Measurements from ENCODE around the gene DBH. TPM values are rescaled to one million over a fixed set of nuclear protein-coding genes. Genes with fewer than 3 reads are reported as not detected.

Gene DBH
- total RNA-seq, 1 donor from 2014 or later, result not detected

- no peak overlapping the region for H3K4me3 ChIP-seq (ENCODE audit: low read depth, low read length)
- DNase-seq (ENCODE audit: low read depth), result no peak
- TF ChIP-seq CTCF (conservative IDR thresholded peaks at IDR 0.05; ENCODE audit: low read depth, low read length), result no peak
Observed at GRCh38 chr9:133608382-133608781, 27.8 kb upstream of the DBH start.

- no peak for TF ChIP-seq CTCF (conservative IDR thresholded peaks at IDR 0.05; ENCODE audit: low read depth, low read length)
Observed at GRCh38 chr9:133608889-133609288, 27.3 kb upstream of the DBH start.

GRCh38 chr9:133609311-133610098 lies 26.7 kb upstream of the DBH start, which contains the start of gene FAM163B:
TSS of gene FAM163B (minus strand) at chr9:133609389. CDS start at chr9:133580223, 29,166 bp downstream.
- no peak for DNase-seq (ENCODE audit: low read depth)
- no peak for TF ChIP-seq CTCF (conservative IDR thresholded peaks at IDR 0.05; ENCODE audit: low read depth, low read length)
- H3K4me3 ChIP-seq (ENCODE audit: low read depth, low read length), result no peak within 1 kb of the TSS

More at GRCh38 chr9:133608889-133609288, 27.3 kb upstream of the DBH start:
- no peak overlapping the region for H3K4me3 ChIP-seq (ENCODE audit: low read depth, low read length)
- DNase-seq (ENCODE audit: low read depth), result no peak

GRCh38 chr9:133610845-133611244 lies 25.3 kb upstream of the DBH start:
- no peak for DNase-seq (ENCODE audit: low read depth)
- TF ChIP-seq CTCF (conservative IDR thresholded peaks at IDR 0.05; ENCODE audit: low read depth, low read length), result no peak
- H3K4me3 ChIP-seq (ENCODE audit: low read depth, low read length), result no peak overlapping the region

- DNase-seq (ENCODE audit: low read depth), result no peak
- no peak for TF ChIP-seq CTCF (conservative IDR thresholded peaks at IDR 0.05; ENCODE audit: low read depth, low read length)
- no peak overlapping the region for H3K4me3 ChIP-seq (ENCODE audit: low read depth, low read length)
Observed at GRCh38 chr9:133612051-133612450, 24.1 kb upstream of the DBH start.

- DNase-seq (ENCODE audit: low read depth), result no peak
- no peak overlapping the region for H3K4me3 ChIP-seq (ENCODE audit: low read depth, low read length)
- TF ChIP-seq CTCF (conservative IDR thresholded peaks at IDR 0.05; ENCODE audit: low read depth, low read length), result no peak
Observed at GRCh38 chr9:133612816-133613215, 23.3 kb upstream of the DBH start.

GRCh38 chr9:133613432-133613831 lies 22.7 kb upstream of the DBH start:
- DNase-seq (ENCODE audit: low read depth), result no peak
- no peak for TF ChIP-seq CTCF (conservative IDR thresholded peaks at IDR 0.05; ENCODE audit: low read depth, low read length)
- H3K4me3 ChIP-seq (ENCODE audit: low read depth, low read length), result no peak overlapping the region
